Left lung (tissue), 10 donors: ENCODE data around the gene DIP2C. TPM values are rescaled to one million over a fixed set of nuclear protein-coding genes. Genes with fewer than 3 reads are reported as not detected.

ENCODE experiments used
- ATAC-seq: fragments of 200-7000 bp; cut with Tn5 transposase; one replicate; pipeline ENCODE4 v1.9.1; 2020; ENCODE audit warnings: moderate library complexity
- DNase-seq, 4 donors: peaks; one replicate each; pipeline ENCODE4 v3.0.0-alpha.2; 2013 to 2020
- H3K27ac ChIP-seq, 2 donors: fragments of 200-600 bp; sonication (generic) in 1 of 2; one replicate each; pipeline versions ENCODE4 v1.5.0 to v1.8.0; 2020 to 2021
- H3K27me3 ChIP-seq, 2 donors: fragments of 200-600 bp; sonication (generic) in 1 of 2; one replicate each; pipeline versions ENCODE4 v1.5.0 to v1.8.0; 2020 to 2021
- H3K36me3 ChIP-seq, 2 donors: fragments of 200-600 bp; sonication (generic) in 1 of 2; one replicate each; pipeline versions ENCODE4 v1.5.0 to v1.8.0; 2020 to 2021
- H3K4me1 ChIP-seq, 2 donors: fragments of 200-600 bp; one replicate each; pipeline ENCODE4 v1.8.0; 2021
- H3K4me3 ChIP-seq, 2 donors: fragments of 200-600 bp; sonication (generic) in 1 of 2; one replicate each; pipeline versions ENCODE4 v1.5.0 to v1.8.0; 2020 to 2021; ENCODE audit warnings: mild to moderate bottlenecking in 1 of 2
- H3K9me3 ChIP-seq, 2 donors: fragments of 200-600 bp; sonication (generic) in 1 of 2; one replicate each; pipeline versions ENCODE4 v1.5.0 to v1.8.0; 2020 to 2021
- intact Hi-C, 2 donors: fragments of 100-400 bp; cut with DNase I; formaldehyde crosslinking; loops; one replicate each; pipeline versions ENCODE4 v1.11.2 to v1.14.2; 2022
- polyA plus RNA-seq, 6 donors: library from polyadenylated mRNA; unstranded; fragments of 120-200 nt; gene quantifications; one replicate each; pipeline ENCODE4 v1.2.1, GENCODE V29; 2013; ENCODE audit not compliant: insufficient read length in 6 of 6
- total RNA-seq, 2 donors: library from RNA; stranded (reverse); fragmentation: NEBNext Ultra II Directional; extraction: Animal tissue kit (Norgen Biotek cat#: 25700); gene quantifications; one replicate each; pipeline ENCODE4 v1.2.1, GENCODE V29; 2021
- TF ChIP-seq, protein P1 (sequence below), 2 donors: fragments of 200-600 bp; sonication (generic) in 1 of 2; IDR thresholded peaks; one replicate each; pipeline versions ENCODE4 v1.5.0 to v1.8.0; 2021; ENCODE audit warnings: antibody characterized with exemption in 2 of 2
- donor health status: DM: no; HTN: yes; CAD: no.
- donor health status: DM: no; HTN: no; CAD: no.

Gene DIP2C
- total and polyA plus RNA-seq, 8 donors = 10.5 to 22.5 (median 19.5) TPM

DNA sequence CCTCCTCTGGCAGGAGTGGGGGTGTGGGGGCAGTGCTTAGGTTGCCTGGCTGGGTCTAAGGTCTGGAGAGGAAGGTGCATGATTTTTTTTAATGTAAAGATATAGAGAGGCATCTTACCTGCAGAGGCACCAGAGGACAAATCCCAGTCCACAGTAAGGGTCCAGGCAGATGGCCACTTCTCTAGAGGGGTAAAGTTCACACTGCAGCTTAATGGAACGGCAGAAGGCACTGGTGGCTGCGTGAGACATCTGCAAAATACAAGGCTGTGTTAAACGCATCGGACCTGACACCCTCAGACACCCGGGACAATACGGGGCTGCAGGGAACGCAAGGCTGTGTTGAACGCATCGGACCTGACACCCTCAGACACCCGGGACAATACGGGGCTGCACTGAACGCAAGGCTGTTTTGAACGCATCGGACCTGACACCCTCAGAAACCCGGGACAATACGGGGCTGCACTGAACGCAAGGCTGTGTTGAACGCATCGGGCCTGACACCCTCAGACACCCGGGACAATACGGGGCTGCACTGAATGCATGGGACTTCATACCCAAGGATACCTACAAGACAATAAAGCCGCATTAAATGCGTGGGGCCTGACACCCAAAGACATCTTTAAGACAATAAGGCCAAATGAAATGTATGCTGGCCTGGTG lies 348.3 kb downstream of the DIP2C start:
- intact Hi-C loops = no loop called here
- no peak overlapping the region for H3K4me3 ChIP-seq
- TF ChIP-seq, protein P1, sequence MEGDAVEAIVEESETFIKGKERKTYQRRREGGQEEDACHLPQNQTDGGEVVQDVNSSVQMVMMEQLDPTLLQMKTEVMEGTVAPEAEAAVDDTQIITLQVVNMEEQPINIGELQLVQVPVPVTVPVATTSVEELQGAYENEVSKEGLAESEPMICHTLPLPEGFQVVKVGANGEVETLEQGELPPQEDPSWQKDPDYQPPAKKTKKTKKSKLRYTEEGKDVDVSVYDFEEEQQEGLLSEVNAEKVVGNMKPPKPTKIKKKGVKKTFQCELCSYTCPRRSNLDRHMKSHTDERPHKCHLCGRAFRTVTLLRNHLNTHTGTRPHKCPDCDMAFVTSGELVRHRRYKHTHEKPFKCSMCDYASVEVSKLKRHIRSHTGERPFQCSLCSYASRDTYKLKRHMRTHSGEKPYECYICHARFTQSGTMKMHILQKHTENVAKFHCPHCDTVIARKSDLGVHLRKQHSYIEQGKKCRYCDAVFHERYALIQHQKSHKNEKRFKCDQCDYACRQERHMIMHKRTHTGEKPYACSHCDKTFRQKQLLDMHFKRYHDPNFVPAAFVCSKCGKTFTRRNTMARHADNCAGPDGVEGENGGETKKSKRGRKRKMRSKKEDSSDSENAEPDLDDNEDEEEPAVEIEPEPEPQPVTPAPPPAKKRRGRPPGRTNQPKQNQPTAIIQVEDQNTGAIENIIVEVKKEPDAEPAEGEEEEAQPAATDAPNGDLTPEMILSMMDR (IDR thresholded peaks at IDR 0.05) = no peak
- no peaks in the 10 kb centered on the region for H3K27me3 ChIP-seq
- no peak overlapping the region for H3K27ac ChIP-seq
- DNase-seq = no peak
- no peaks in the 10 kb centered on the region for H3K4me1 ChIP-seq
- H3K9me3 ChIP-seq = no peaks in the 10 kb centered on the region
- peaks cover 0 to 11% of the 10 kb centered on the region in 2 donors for H3K36me3 ChIP-seq
- no peak for ATAC-seq

DNA sequence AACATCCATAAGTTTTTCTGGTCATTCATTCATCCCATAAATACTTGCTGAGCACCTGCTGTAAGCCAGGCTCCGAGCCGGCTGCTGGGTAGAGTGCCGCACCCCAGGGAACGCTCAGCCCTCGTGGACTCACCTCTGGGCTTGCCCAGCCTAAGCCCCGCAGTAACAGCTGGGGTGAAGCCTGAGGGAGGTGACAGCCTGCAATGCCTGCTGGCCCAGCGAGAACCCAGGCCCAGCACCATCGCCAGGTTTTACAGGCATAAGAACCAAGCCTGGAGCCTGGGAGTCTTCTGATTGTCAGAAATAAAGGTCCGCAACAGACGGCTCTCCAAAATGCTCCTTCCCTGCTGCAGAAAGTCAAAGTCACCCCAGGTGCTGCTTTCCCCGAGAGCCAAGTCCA lies 348.8 kb downstream of the DIP2C start:
- TF ChIP-seq, protein P1 (IDR thresholded peaks at IDR 0.05) = no peak
- ATAC-seq = no peak
- intact Hi-C loops = no loop called here
- no peaks in the 10 kb centered on the region for H3K27me3 ChIP-seq
- peaks cover 0 to 11% of the 10 kb centered on the region in 2 donors for H3K36me3 ChIP-seq
- no peak overlapping the region for H3K4me3 ChIP-seq
- no peaks in the 10 kb centered on the region for H3K9me3 ChIP-seq
- DNase-seq = no peak
- no peaks in the 10 kb centered on the region for H3K4me1 ChIP-seq
- no peak overlapping the region for H3K27ac ChIP-seq

DNA sequence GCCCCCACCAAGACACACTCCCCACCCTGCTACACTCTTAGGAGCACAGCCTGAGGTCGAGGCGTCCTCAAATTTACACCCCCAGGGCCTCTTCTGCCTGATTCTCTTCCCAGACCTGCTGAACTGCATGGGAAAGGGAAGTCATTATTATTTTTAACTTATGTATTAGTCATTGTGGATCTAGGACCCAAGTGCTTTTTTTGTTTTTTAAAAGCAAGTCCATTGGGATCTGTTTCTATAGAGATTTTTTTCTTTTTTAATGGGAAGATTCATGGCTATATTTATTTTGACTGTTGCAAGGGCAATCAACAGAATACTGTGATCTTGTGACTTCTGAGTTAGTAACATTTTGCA lies 350.5 kb downstream of the DIP2C start:
- intact Hi-C loops = no loop called here
- TF ChIP-seq, protein P1 (IDR thresholded peaks at IDR 0.05) = no peak
- DNase-seq = no peak
- H3K9me3 ChIP-seq = no peaks in the 10 kb centered on the region
- H3K36me3 ChIP-seq = peaks cover 0 to 2% of the 10 kb centered on the region in 2 donors
- no peak overlapping the region for H3K4me3 ChIP-seq
- H3K4me1 ChIP-seq = no peaks in the 10 kb centered on the region
- no peak for ATAC-seq
- H3K27ac ChIP-seq = no peak overlapping the region
- H3K27me3 ChIP-seq = no peaks in the 10 kb centered on the region

DNA sequence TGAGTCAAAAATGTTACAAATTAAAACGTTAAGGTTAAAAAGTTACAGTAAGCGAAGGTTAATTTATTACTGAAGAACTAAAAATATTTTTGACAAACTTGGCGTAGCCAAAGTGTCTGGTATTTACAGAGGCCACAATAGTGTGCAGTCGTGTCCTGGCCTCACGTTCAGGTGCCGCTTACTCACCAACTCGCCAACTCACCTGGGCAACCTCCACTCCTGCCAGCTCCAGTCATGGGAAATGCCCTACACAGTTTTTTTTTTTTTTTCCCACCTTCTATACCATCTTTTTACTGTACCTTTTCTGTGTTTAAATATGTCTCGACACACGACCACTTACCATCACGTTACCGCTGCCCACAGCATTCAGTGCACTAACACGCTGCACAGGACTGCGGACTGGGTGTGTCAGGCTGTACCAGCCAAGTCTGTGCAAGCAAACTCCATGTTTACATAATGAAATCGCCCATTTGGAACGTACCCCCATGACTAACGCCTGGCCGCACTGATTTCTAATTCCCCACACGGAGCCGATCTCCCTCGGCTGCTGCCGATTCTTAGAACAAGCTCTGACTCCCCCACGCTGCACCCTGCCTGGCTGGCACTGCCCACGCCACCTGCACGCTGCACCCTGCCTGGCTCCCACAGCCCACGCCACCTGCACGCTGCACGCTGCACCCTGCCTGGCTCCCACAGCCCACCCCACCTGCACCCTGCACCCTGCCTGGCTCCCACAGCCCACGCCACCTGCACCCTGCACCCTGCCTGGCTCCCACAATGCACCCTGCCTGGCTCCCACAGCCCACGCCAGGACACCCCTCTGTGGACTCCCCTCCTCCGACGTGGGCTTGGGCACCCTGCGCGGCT lies 351.1 kb downstream of the DIP2C start:
- Histone ChIP-seq H3K27me3 (no peaks in the 10 kb centered on the region), H3K4me3 (no peak overlapping the region), H3K36me3 (no peaks in the 10 kb centered on the region), H3K9me3 (no peaks in the 10 kb centered on the region), H3K27ac (no peak overlapping the region), H3K4me1 (no peaks in the 10 kb centered on the region)
- DNase-seq = no peak
- intact Hi-C loops = no loop called here
- peak; percentile 15 for ATAC-seq
- TF ChIP-seq, protein P1 (IDR thresholded peaks at IDR 0.05) = no peak

DNA sequence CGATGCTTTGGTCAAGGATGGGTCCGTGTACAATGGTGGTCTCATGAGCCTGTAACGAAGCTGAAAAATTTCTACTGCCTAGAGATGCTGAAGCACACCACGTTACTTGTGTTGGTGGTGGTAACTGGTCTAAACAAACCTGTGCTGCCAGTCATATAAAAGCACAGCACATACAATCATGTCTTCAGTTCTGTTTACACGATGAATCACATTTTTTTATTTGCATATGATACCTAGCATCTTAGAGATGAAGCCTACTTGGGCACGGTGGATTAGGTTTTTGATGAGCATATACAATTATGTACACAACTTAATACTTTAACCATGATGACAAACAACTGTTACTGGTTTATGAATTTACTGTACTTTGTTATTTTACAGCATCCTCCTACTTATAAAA lies 353.2 kb downstream of the DIP2C start:
- TF ChIP-seq, protein P1 (IDR thresholded peaks at IDR 0.05) = no peak
- ATAC-seq = no peak

More for the DNA sequence above, 353.2 kb downstream of the DIP2C start:
- Histone ChIP-seq H3K4me3 (no peak overlapping the region), H3K27ac (no peak overlapping the region), H3K27me3 (no peaks in the 10 kb centered on the region), H3K9me3 (no peaks in the 10 kb centered on the region), H3K4me1 (no peaks in the 10 kb centered on the region), H3K36me3 (no peaks in the 10 kb centered on the region)
- intact Hi-C loops = no loop called here
- DNase-seq = no peak
